Activated CD8-positive, alpha-beta memory T cell treated with anti-CD3 and anti-CD28 coated beads for 24 hours (primary cell): ENCODE results near the gene SYNDIG1L.

Source experiments
- DNase-seq: peaks from one replicate; pipeline ENCODE4 v3.0.0-alpha.2; 2020

SYNDIG1L gene

GRCh38 chr14:74356892-74357575, 69.0 kb downstream of the SYNDIG1L start:
- DNase-seq, result no peak
